IMR-90 (cell line): ENCODE data around the gene CCL28. TPM values are rescaled to one million over a fixed set of nuclear protein-coding genes. Genes with fewer than 3 reads are reported as not detected.

ENCODE experiments used
- ATAC-seq: fragments of 200-7000 bp; cut with Tn5 transposase; 2 replicates; pipeline ENCODE4 v1.9.1; 2020; ENCODE audit warnings: low read depth, mild to moderate bottlenecking, moderate library complexity
- BruUV-seq: library from RNA; stranded (reverse); fragments of 400-500 nt; replicated peaks from 2 replicates; lab custom pipeline; 2021; lab: Mats Ljungman, UMichigan
- CTCF ChIA-PET: fragments of 300-600 bp; formaldehyde crosslinking; extraction: SDS; loops from one replicate; lab custom pipeline; 2021; ENCODE audit warnings: antibody characterized with exemption; lab: Yijun Ruan, JAX
- POLR2A ChIA-PET: fragments of 300-600 bp; sonication (Branson Sonifier 250); formaldehyde crosslinking; loops from one replicate; lab custom pipeline; 2022; ENCODE audit warnings: antibody characterized with exemption; ENCODE audit not compliant: unreplicated experiment; lab: Charles Lee
- DNase-seq: peaks from one replicate; pipeline ENCODE4 v3.0.0; 2013
- H2AFZ ChIP-seq: replicated peaks from 2 replicates; pipeline ENCODE3; 2013; ENCODE audit warnings: low read length, mild to moderate bottlenecking; ENCODE audit not compliant: poor library complexity
- H2AK5ac ChIP-seq: 2 replicates; pipeline ENCODE4 v1.6.1; 2013; ENCODE audit warnings: low read depth, low read length, inconsistent platforms
- H2AK9ac ChIP-seq: replicated peaks from 2 replicates; pipeline ENCODE3; 2013; ENCODE audit warnings: mild to moderate bottlenecking, low read depth, low read length, moderate library complexity; ENCODE audit not compliant: poor library complexity
- H2BK120ac ChIP-seq: 2 replicates; pipeline ENCODE4 v1.6.1; 2013; ENCODE audit warnings: low read depth, low read length, inconsistent platforms
- H2BK15ac ChIP-seq: 3 replicates; pipeline ENCODE4 v1.6.1; 2013; ENCODE audit warnings: low read depth, low read length, inconsistent platforms
- H2BK20ac ChIP-seq: 2 replicates; pipeline ENCODE4 v1.6.1; 2013; ENCODE audit warnings: low read depth, mild to moderate bottlenecking, inconsistent platforms, low read length, moderate library complexity
- H2BK5ac ChIP-seq: 2 replicates; pipeline ENCODE4 v1.6.1; 2013; ENCODE audit warnings: mild to moderate bottlenecking, low read depth, low read length, inconsistent platforms; ENCODE audit not compliant: poor library complexity, severe bottlenecking
- H3K14ac ChIP-seq: replicated peaks from 2 replicates; pipeline ENCODE4 v1.6.1; 2013; ENCODE audit warnings: low read depth, low read length, inconsistent platforms
- H3K18ac ChIP-seq: 2 replicates; pipeline ENCODE4 v1.6.1; 2013; ENCODE audit warnings: low read depth, low read length, control low read depth
- H3K23ac ChIP-seq: 2 replicates; pipeline ENCODE4 v1.6.1; 2013; ENCODE audit warnings: low read depth, low read length, inconsistent platforms
- H3K27ac ChIP-seq: 2 replicates; pipeline ENCODE4 v1.5.1; 2013; ENCODE audit warnings: mild to moderate bottlenecking, control low read depth, low read length; ENCODE audit not compliant: insufficient read depth
- H3K27me3 ChIP-seq: 2 replicates; pipeline ENCODE4 v1.6.1; 2013; ENCODE audit warnings: low read length; ENCODE audit not compliant: control insufficient read depth, insufficient read depth
- H3K36me3 ChIP-seq: 2 replicates; pipeline ENCODE4 v1.6.1; 2013; ENCODE audit warnings: low read length, mixed read lengths; ENCODE audit not compliant: control insufficient read depth, insufficient read depth
- H3K4ac ChIP-seq: 2 replicates; pipeline ENCODE4 v1.6.1; 2013; ENCODE audit warnings: low read depth, low read length, inconsistent platforms
- H3K4me1 ChIP-seq: 2 replicates; pipeline ENCODE4 v1.6.1; 2013; ENCODE audit warnings: low read length, mixed read lengths; ENCODE audit not compliant: control insufficient read depth, insufficient read depth
- H3K4me2 ChIP-seq: 2 replicates; pipeline ENCODE4 v1.6.1; 2013; ENCODE audit warnings: low read depth, mild to moderate bottlenecking, control low read depth, low read length, moderate library complexity
- H3K4me3 ChIP-seq: 2 replicates; pipeline ENCODE4 v1.5.1; 2013; ENCODE audit warnings: low read depth, mild to moderate bottlenecking, control low read depth, low read length, moderate library complexity; ENCODE audit not compliant: insufficient read depth
- H3K56ac ChIP-seq: 2 replicates; pipeline ENCODE4 v1.6.1; 2013; ENCODE audit warnings: low read length, inconsistent platforms; ENCODE audit not compliant: insufficient read depth; ENCODE audit errors: extremely low read depth
- H3K79me1 ChIP-seq, 2 experiments: 2 replicates each; pipeline ENCODE4 v1.6.1; 2013; ENCODE audit warnings: low read length in 2 of 2, inconsistent platforms in 1 of 2, low read depth in 1 of 2
- H3K9ac ChIP-seq: 2 replicates; pipeline ENCODE4 v1.6.1; 2013; ENCODE audit warnings: low read depth, low read length, control low read depth
- H3K9me1 ChIP-seq: 2 replicates; pipeline ENCODE4 v1.6.1; 2013; ENCODE audit warnings: low read length, inconsistent platforms; ENCODE audit not compliant: insufficient read depth
- H3K9me3 ChIP-seq: 2 replicates; pipeline ENCODE4 v1.6.1; 2013; ENCODE audit warnings: low read length; ENCODE audit not compliant: control insufficient read depth, insufficient read depth
- H4K20me1 ChIP-seq: 2 replicates; pipeline ENCODE4 v1.6.1; 2013; ENCODE audit warnings: low read length, inconsistent platforms; ENCODE audit not compliant: insufficient read depth
- H4K5ac ChIP-seq: 2 replicates; pipeline ENCODE4 v1.6.1; 2013; ENCODE audit warnings: mild to moderate bottlenecking, low read depth, low read length, control low read depth
- H4K8ac ChIP-seq, 2 experiments: 2 replicates each; pipeline ENCODE4 v1.6.1; 2013; ENCODE audit warnings: low read depth in 2 of 2, low read length in 2 of 2, control low read depth in 1 of 2, inconsistent platforms in 1 of 2
- H4K91ac ChIP-seq: 2 replicates; pipeline ENCODE4 v1.6.1; 2013; ENCODE audit warnings: low read depth, low read length, inconsistent platforms; ENCODE audit not compliant: insufficient read depth
- BHLHE40 ChIP-seq: fragments of 150-350 bp; IDR thresholded peaks from 2 replicates; pipeline ENCODE4 v1.6.1; 2016; ENCODE audit warnings: mild to moderate bottlenecking, low read depth, low read length
- CEBPB ChIP-seq: IDR thresholded peaks from 2 replicates; pipeline ENCODE4 v1.6.1; 2012; ENCODE audit warnings: low read depth, low read length, improper control_type of control experiment
- CHD1 ChIP-seq: IDR thresholded peaks from 2 replicates; pipeline ENCODE4 v1.6.1; 2012; ENCODE audit warnings: low read depth, low read length, improper control_type of control experiment
- CTCF ChIP-seq: conservative IDR thresholded peaks from 2 replicates; pipeline ENCODE4 v1.5.1; 2012; ENCODE audit warnings: mild to moderate bottlenecking, low read depth, low read length, improper control_type of control experiment
- ELK1 ChIP-seq: fragments of 150-350 bp; IDR thresholded peaks from 2 replicates; pipeline ENCODE4 v1.6.1; 2016; ENCODE audit warnings: low read depth, mild to moderate bottlenecking, low read length, moderate library complexity, borderline replicate concordance
- FOS ChIP-seq: fragments of 150-350 bp; IDR thresholded peaks from 2 replicates; pipeline ENCODE4 v1.6.1; 2016; ENCODE audit warnings: low read depth, low read length
- MAFK ChIP-seq: IDR thresholded peaks from 2 replicates; pipeline ENCODE4 v1.6.1; 2012; ENCODE audit warnings: low read depth, low read length, improper control_type of control experiment
- MAZ ChIP-seq: IDR thresholded peaks from 2 replicates; pipeline ENCODE4 v1.6.1; 2012; ENCODE audit warnings: low read depth, mild to moderate bottlenecking, low read length, improper control_type of control experiment, moderate library complexity, borderline replicate concordance
- MXI1 ChIP-seq: IDR thresholded peaks from 2 replicates; pipeline ENCODE4 v1.6.1; 2012; ENCODE audit warnings: low read depth, mild to moderate bottlenecking, low read length, moderate library complexity, borderline replicate concordance
- NFE2L2 ChIP-seq: fragments of 150-350 bp; IDR thresholded peaks from 2 replicates; pipeline ENCODE4 v1.6.1; 2016; ENCODE audit warnings: low read depth, mild to moderate bottlenecking, low read length
- POLR2A ChIP-seq: IDR thresholded peaks from 2 replicates; pipeline ENCODE4 v1.6.1; 2012; ENCODE audit warnings: mild to moderate bottlenecking, low read depth, low read length
- RAD21 ChIP-seq: IDR thresholded peaks from 2 replicates; pipeline ENCODE4 v1.6.1; 2012; ENCODE audit warnings: low read length, improper control_type of control experiment
- RCOR1 ChIP-seq: IDR thresholded peaks from 2 replicates; pipeline ENCODE4 v1.6.1; 2012; ENCODE audit warnings: mild to moderate bottlenecking, low read length, improper control_type of control experiment; ENCODE audit not compliant: insufficient replicate concordance
- RFX5 ChIP-seq: IDR thresholded peaks from 2 replicates; pipeline ENCODE4 v1.8.0; 2012; ENCODE audit warnings: low read depth, mild to moderate bottlenecking, low read length, moderate library complexity
- SMC3 ChIP-seq: fragments of 150-350 bp; IDR thresholded peaks from 2 replicates; pipeline ENCODE4 v1.6.1; 2016; ENCODE audit warnings: low read depth, mild to moderate bottlenecking, antibody characterized with exemption, low read length, moderate library complexity
- dilution Hi-C: fragments of 300-500 bp; cut with HindIII; formaldehyde crosslinking; loops from one replicate; pipeline ENCODE4 v1.14.3; 2018; ENCODE audit warnings: low sequenced_read_pairs; ENCODE audit not compliant: unreplicated experiment
- in situ Hi-C: fragments of 300-500 bp; cut with MboI; formaldehyde crosslinking; loops from 3 replicates; pipeline ENCODE4 v1.14.3; 2019; ENCODE audit warnings: low sequenced_read_pairs, inconsistent platforms, mixed read lengths
- intact Hi-C: fragments of 100-400 bp; cut with micrococcal nuclease; formaldehyde crosslinking; loops from 2 replicates; pipeline ENCODE4 v1.10.0; 2022
- polyA plus RNA-seq, 3 experiments: library from polyadenylated mRNA; depleted of rRNA; stranded (reverse); fragments of >200 nt; gene quantifications; 2 replicates each; pipeline ENCODE4 v1.2.3, GENCODE V29; 2012; ENCODE audit warnings: low replicate concordance in 1 of 3
- total RNA-seq: library from RNA; depleted of rRNA; stranded (reverse); fragments of >200 nt; gene quantifications from 2 replicates; pipeline ENCODE4 v1.2.3, GENCODE V29; 2012
- TF ChIP-seq, protein P1 (sequence below): fragments of 150-350 bp; IDR thresholded peaks from 2 replicates; pipeline ENCODE4 v1.6.1; 2017; ENCODE audit warnings: mild to moderate bottlenecking, antibody characterized with exemption, low read length, low read depth

Gene CCL28
- total and polyA plus RNA-seq, 2 of the 4 experiments (the other 2 are of a cell fraction): under 0.01 to 0.02 TPM

- no peaks in the 10 kb centered on the region for H3K9me3 ChIP-seq
- no peak overlapping the region for H2AK9ac ChIP-seq
- H3K4ac ChIP-seq: no peak overlapping the region
- in situ Hi-C loops: no loop called here
- no peak overlapping the region for H3K9ac ChIP-seq
- H3K36me3 ChIP-seq: no peaks in the 10 kb centered on the region
- no peak overlapping the region for H3K56ac ChIP-seq
- DNase-seq (no peak), ATAC-seq (no peak)
- no peaks in the 10 kb centered on the region for H3K9me1 ChIP-seq
- intact Hi-C loops: no loop called here
- dilution Hi-C loops: no loop called here
- H4K91ac ChIP-seq: no peak overlapping the region
- ChIA-PET CTCF (no interaction called here), POLR2A (no interaction called here)
- no peak overlapping the region for H3K4me2 ChIP-seq
- no peaks in the 10 kb centered on the region; the same call in 1 of the 2 replicates for H3K27me3 ChIP-seq
- no peak overlapping the region for H3K14ac ChIP-seq
- no peaks in the 10 kb centered on the region for H4K20me1 ChIP-seq
- no peak for TF ChIP-seq FOS
- TF ChIP-seq, protein P1, sequence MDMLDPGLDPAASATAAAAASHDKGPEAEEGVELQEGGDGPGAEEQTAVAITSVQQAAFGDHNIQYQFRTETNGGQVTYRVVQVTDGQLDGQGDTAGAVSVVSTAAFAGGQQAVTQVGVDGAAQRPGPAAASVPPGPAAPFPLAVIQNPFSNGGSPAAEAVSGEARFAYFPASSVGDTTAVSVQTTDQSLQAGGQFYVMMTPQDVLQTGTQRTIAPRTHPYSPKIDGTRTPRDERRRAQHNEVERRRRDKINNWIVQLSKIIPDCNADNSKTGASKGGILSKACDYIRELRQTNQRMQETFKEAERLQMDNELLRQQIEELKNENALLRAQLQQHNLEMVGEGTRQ: no peak
- no peak for TF ChIP-seq MAFK
- no peak for TF ChIP-seq CEBPB
- TF ChIP-seq ELK1: no peak
- no peak for TF ChIP-seq RAD21
- TF ChIP-seq BHLHE40: no peak
- no peak for TF ChIP-seq MXI1
- no peak for TF ChIP-seq MAZ
- no peak for TF ChIP-seq CHD1
- no peak for TF ChIP-seq CTCF
- TF ChIP-seq POLR2A: no peak
- no peak for TF ChIP-seq RCOR1
- no peak for TF ChIP-seq RFX5
- no peak for TF ChIP-seq SMC3
- no peak for TF ChIP-seq NFE2L2
- no peaks in the 10 kb centered on the region for H3K79me1 ChIP-seq
- H2AK5ac ChIP-seq: no peak overlapping the region
- H4K8ac ChIP-seq: no peak overlapping the region
- no peak overlapping the region for H3K23ac ChIP-seq
- no peak overlapping the region for H3K4me3 ChIP-seq
- H4K5ac ChIP-seq: no peak overlapping the region
- no peak overlapping the region for H2AFZ ChIP-seq
- no peak overlapping the region for H3K18ac ChIP-seq
- no peak overlapping the region for H3K27ac ChIP-seq
- H2BK5ac ChIP-seq: no peak overlapping the region
- no peak overlapping the region for H2BK20ac ChIP-seq
- H2BK120ac ChIP-seq: no peak overlapping the region
- no TSS peak for BruUV-seq
- H2BK15ac ChIP-seq: no peak overlapping the region
- H3K4me1 ChIP-seq: no peaks in the 10 kb centered on the region
Observed at GRCh38 chr5:43358726-43359125, 53.5 kb downstream of the CCL28 start.
